Endothelial cell (in vitro differentiated cells): ENCODE data around the gene TMEM185B. TPM values are rescaled to one million over a fixed set of nuclear protein-coding genes. Genes with fewer than 3 reads are reported as not detected.
"Not testable (repeated sequence)": the region's sequence is repeated elsewhere in the genome, so short reads cannot be mapped to it uniquely, and the experiment has no call there.

ENCODE experiments used
- DNase-seq: peaks from one replicate; pipeline ENCODE4 v3.0.0; 2021; ENCODE audit warnings: low spot score
- H3K27ac Mint-ChIP-seq: one replicate; pipeline ENCODE4 v1.8.0; 2021; ENCODE audit warnings: mixed read lengths, inconsistent platforms; ENCODE audit not compliant: unreplicated experiment
- H3K27me3 Mint-ChIP-seq: one replicate; pipeline ENCODE4 v1.8.0; 2021; ENCODE audit warnings: mild to moderate bottlenecking, moderate library complexity, mixed read lengths, inconsistent platforms; ENCODE audit not compliant: unreplicated experiment
- H3K36me3 Mint-ChIP-seq: one replicate; pipeline ENCODE4 v1.8.0; 2021; ENCODE audit warnings: mild to moderate bottlenecking, low read depth, mixed read lengths, inconsistent platforms; ENCODE audit not compliant: unreplicated experiment
- H3K4me1 Mint-ChIP-seq: one replicate; pipeline ENCODE4 v1.8.0; 2021; ENCODE audit warnings: mild to moderate bottlenecking, mixed read lengths, inconsistent platforms; ENCODE audit not compliant: unreplicated experiment
- H3K4me3 Mint-ChIP-seq: one replicate; pipeline ENCODE4 v1.8.0; 2021; ENCODE audit warnings: mild to moderate bottlenecking, mixed read lengths, inconsistent platforms; ENCODE audit not compliant: unreplicated experiment
- H3K9me3 Mint-ChIP-seq: one replicate; pipeline ENCODE4 v1.8.0; 2021; ENCODE audit warnings: mixed read lengths, inconsistent platforms; ENCODE audit not compliant: unreplicated experiment
- CTCF ChIP-seq: fragments of 200-600 bp; sonication (generic); IDR thresholded peaks from one replicate; pipeline ENCODE4 v1.5.0; 2021; ENCODE audit warnings: antibody characterized with exemption; ENCODE audit not compliant: unreplicated experiment
- total RNA-seq: library from RNA; stranded (reverse); fragmentation: NEBNext Ultra II Directional; extraction: Animal tissue kit (Norgen Biotek cat#: 25700); gene quantifications from one replicate; pipeline ENCODE4 v1.2.1, GENCODE V29; 2021; ENCODE audit not compliant: unreplicated experiment

Gene TMEM185B
- total RNA-seq, 1 donor from 2014 or later = 38.4 TPM

GRCh38 chr2:120260736-120261135, 37.5 kb upstream of the TMEM185B start:
- no peak overlapping the region for H3K4me3 Mint-ChIP-seq
- H3K36me3 Mint-ChIP-seq = peaks cover 41% of the 10 kb centered on the region
- H3K27ac Mint-ChIP-seq = no peak overlapping the region
- no peak for DNase-seq
- no peak for TF ChIP-seq CTCF
- H3K4me1 Mint-ChIP-seq = peaks cover 52% of the 10 kb centered on the region
- peaks cover 2% of the 10 kb centered on the region for H3K27me3 Mint-ChIP-seq
- H3K9me3 Mint-ChIP-seq = no peaks in the 10 kb centered on the region

GRCh38 chr2:120259939-120260338, 36.7 kb upstream of the TMEM185B start:
- H3K27ac Mint-ChIP-seq, H3K4me3 Mint-ChIP-seq, DNase-seq, H3K27me3 Mint-ChIP-seq, H3K9me3 Mint-ChIP-seq: not testable (repeated sequence)
- Mint-ChIP-seq H3K4me1 (peaks cover 53% of the 10 kb centered on the region), H3K36me3 (peaks cover 43% of the 10 kb centered on the region)

- no peaks in the 10 kb centered on the region for H3K9me3 Mint-ChIP-seq
- H3K27ac Mint-ChIP-seq = peak overlapping the region; percentile 67
- no peak for TF ChIP-seq CTCF
- peaks cover 58% of the 10 kb centered on the region for H3K4me1 Mint-ChIP-seq
- peaks cover 13% of the 10 kb centered on the region for H3K27me3 Mint-ChIP-seq
- H3K36me3 Mint-ChIP-seq = peaks cover 53% of the 10 kb centered on the region
- H3K4me3 Mint-ChIP-seq = peak overlapping the region; percentile 81
- DNase-seq = no peak
Measured at GRCh38 chr2:120258196-120258595, 35.0 kb upstream of the TMEM185B start.

GRCh38 chr2:120257522-120257921, 34.3 kb upstream of the TMEM185B start:
- H3K27me3 Mint-ChIP-seq = peaks cover 14% of the 10 kb centered on the region
- no peaks in the 10 kb centered on the region for H3K9me3 Mint-ChIP-seq
- no peak for DNase-seq
- no peak for TF ChIP-seq CTCF
- peak overlapping the region; percentile 49 for H3K27ac Mint-ChIP-seq
- H3K4me1 Mint-ChIP-seq = peaks cover 58% of the 10 kb centered on the region
- H3K36me3 Mint-ChIP-seq = peaks cover 53% of the 10 kb centered on the region
- H3K4me3 Mint-ChIP-seq = peak overlapping the region; percentile 81

GRCh38 chr2:120256651-120257000, 33.4 kb upstream of the TMEM185B start:
- no peak for DNase-seq
- H3K4me1 Mint-ChIP-seq = peaks cover 65% of the 10 kb centered on the region
- no peak for TF ChIP-seq CTCF
- H3K9me3 Mint-ChIP-seq = no peaks in the 10 kb centered on the region
- no peak overlapping the region for H3K27ac Mint-ChIP-seq
- peaks cover 19% of the 10 kb centered on the region for H3K27me3 Mint-ChIP-seq
- peak overlapping the region; percentile 99 for H3K4me3 Mint-ChIP-seq
- peaks cover 53% of the 10 kb centered on the region for H3K36me3 Mint-ChIP-seq
